K562 (cell line): ENCODE data around the gene DRAXIN. TPM values are rescaled to one million over a fixed set of nuclear protein-coding genes. Genes with fewer than 3 reads are reported as not detected.

ENCODE experiments used
- ASH1L ChIP-seq: fragments of 450-650 bp; IDR thresholded peaks from 2 replicates; pipeline ENCODE4 v1.6.1; 2018; ENCODE audit warnings: borderline replicate concordance, mild to moderate bottlenecking, low read depth; ENCODE audit not compliant: partially characterized antibody
- CSDE1 ChIP-seq, 2 experiments: fragments of 450-650 bp; IDR thresholded peaks; 2 replicates each; pipeline ENCODE4 v1.6.1; 2016; ENCODE audit warnings: mild to moderate bottlenecking in 1 of 2
- EGR1 ChIP-seq: fragments of 450-650 bp; conservative IDR thresholded peaks from 2 replicates; pipeline ENCODE4 v1.6.1; 2017; ENCODE audit warnings: mild to moderate bottlenecking
- FOXP1 ChIP-seq: sonication (generic); formaldehyde crosslinking; IDR thresholded peaks from 2 replicates; pipeline ENCODE4 v1.8.0; 2022; ENCODE audit warnings: mild to moderate bottlenecking, missing genetic modification reagents
- HCFC1 ChIP-seq: IDR thresholded peaks from 2 replicates; pipeline ENCODE4 v1.6.1; 2012; ENCODE audit warnings: low read depth, low read length, improper control_type of control experiment
- KHSRP ChIP-seq: fragments of 450-650 bp; IDR thresholded peaks from 2 replicates; pipeline ENCODE4 v1.6.1; 2017
- KLF6 ChIP-seq: fragments of 250-450 bp; sonication (Bioruptor Pico); IDR thresholded peaks from 2 replicates; pipeline ENCODE4 v1.4.0; 2020; ENCODE audit warnings: mild to moderate bottlenecking, moderate library complexity, borderline replicate concordance
- MED1 ChIP-seq: sonication (generic); formaldehyde crosslinking; IDR thresholded peaks from 2 replicates; pipeline ENCODE4 v1.8.1; 2023; ENCODE audit warnings: missing genetic modification reagents, borderline replicate concordance
- NCOA1 ChIP-seq: fragments of 450-650 bp; IDR thresholded peaks from 2 replicates; pipeline ENCODE4 v1.6.1; 2016; ENCODE audit warnings: low read depth
- PHB2 ChIP-seq: fragments of 450-650 bp; IDR thresholded peaks from 2 replicates; pipeline ENCODE4 v1.6.1; 2017; ENCODE audit warnings: low read depth
- RFX7 ChIP-seq: fragments of 250-450 bp; sonication (Bioruptor Pico); IDR thresholded peaks from 2 replicates; pipeline ENCODE4 v1.5.1; 2021; ENCODE audit warnings: mild to moderate bottlenecking
- TCF3 ChIP-seq: sonication (generic); formaldehyde crosslinking; IDR thresholded peaks from 2 replicates; pipeline ENCODE4 v1.4.0; 2020; ENCODE audit warnings: mild to moderate bottlenecking, missing genetic modification reagents
- TEAD2 ChIP-seq: fragments of 450-650 bp; IDR thresholded peaks from 2 replicates; pipeline ENCODE4 v1.6.1; 2016; ENCODE audit warnings: missing genetic modification characterization, control low read depth, missing compliant biosample characterization
- THRAP3 ChIP-seq: fragments of 450-650 bp; IDR thresholded peaks from 2 replicates; pipeline ENCODE4 v1.6.1; 2016; ENCODE audit warnings: mild to moderate bottlenecking, inconsistent platforms, borderline replicate concordance
- ZNF134 ChIP-seq: fragments of 250-450 bp; sonication (Bioruptor Pico); conservative IDR thresholded peaks from 2 replicates; pipeline ENCODE4 v1.4.0; 2020
- ZNF311 ChIP-seq: fragments of 250-450 bp; sonication (Bioruptor Pico); IDR thresholded peaks from 2 replicates; pipeline ENCODE4 v1.4.0; 2020; ENCODE audit warnings: mild to moderate bottlenecking, moderate library complexity
- ZNF347 ChIP-seq: fragments of 450-650 bp; formaldehyde crosslinking; IDR thresholded peaks from 2 replicates; pipeline ENCODE4 v1.4.0; 2020; ENCODE audit warnings: low read depth, mild to moderate bottlenecking, moderate library complexity
- ZNF561 ChIP-seq: fragments of 450-650 bp; formaldehyde crosslinking; conservative IDR thresholded peaks from 2 replicates; pipeline ENCODE4 v1.4.0; 2020; ENCODE audit warnings: mild to moderate bottlenecking, moderate library complexity
- ZNF75A ChIP-seq: fragments of 450-650 bp; formaldehyde crosslinking; IDR thresholded peaks from 2 replicates; pipeline ENCODE4 v1.4.0; 2020; ENCODE audit warnings: mild to moderate bottlenecking
- polyA plus RNA-seq, 8 experiments: library from polyadenylated mRNA; depleted of rRNA in 4 of 8; stranded (reverse) in 5 of 8; unstranded in 3 of 8; fragments of >200 nt; fragmentation: Nextera tagmentation in 2 of 8; fragmentation: Illumina TruSeq in 1 of 8; extraction: Ambion mirVana in 2 of 8; extraction: Trizol in 1 of 8; gene quantifications; 2 replicates each; pipeline versions ENCODE4 v1.2.1 to v1.2.3, GENCODE V29; 2011 to 2014; ENCODE audit warnings: inconsistent platforms in 1 of 8, missing spikeins in 1 of 8
- total RNA-seq, 7 experiments: library from RNA; depleted of rRNA in 6 of 7; stranded (reverse); fragments of >200 nt in 6 of 7; fragmentation: Illumina TruSeq in 2 of 7; extraction: Trizol in 2 of 7; gene quantifications; 2 replicates each; pipeline versions ENCODE4 v1.2.1 to v1.2.3, GENCODE V29; 2011 to 2021; ENCODE audit warnings: low replicate concordance in 1 of 7
- TF ChIP-seq, protein P1 (sequence below): IDR thresholded peaks from 2 replicates; pipeline ENCODE4 v1.6.1; 2011; ENCODE audit warnings: borderline replicate concordance, low read depth, mild to moderate bottlenecking, moderate library complexity, low read length; ENCODE audit not compliant: insufficient read depth, poor library complexity, severe bottlenecking
- TF ChIP-seq, protein P2 (sequence below): fragments of 250-450 bp; sonication (Bioruptor Pico); IDR thresholded peaks from 2 replicates; pipeline ENCODE4 v1.9.0; 2021; ENCODE audit warnings: mild to moderate bottlenecking
- TF ChIP-seq, protein P3 (sequence below): sonication (generic); IDR thresholded peaks from 2 replicates; pipeline ENCODE4 v1.6.1; 2016
- TF ChIP-seq, protein P4 (sequence below): fragments of 450-650 bp; IDR thresholded peaks from 2 replicates; pipeline ENCODE4 v1.6.1; 2016; ENCODE audit warnings: borderline replicate concordance
- TF ChIP-seq, protein P5 (sequence below): fragments of 450-650 bp; IDR thresholded peaks from 2 replicates; pipeline ENCODE4 v1.6.1; 2016

Gene DRAXIN
- total and polyA plus RNA-seq, 9 of the 15 experiments (the other 6 are each of a cell fraction or from before 2014, with no cell fraction given) = 0.01 to 0.04 (median 0.01) TPM; not detected in 6

DNA sequence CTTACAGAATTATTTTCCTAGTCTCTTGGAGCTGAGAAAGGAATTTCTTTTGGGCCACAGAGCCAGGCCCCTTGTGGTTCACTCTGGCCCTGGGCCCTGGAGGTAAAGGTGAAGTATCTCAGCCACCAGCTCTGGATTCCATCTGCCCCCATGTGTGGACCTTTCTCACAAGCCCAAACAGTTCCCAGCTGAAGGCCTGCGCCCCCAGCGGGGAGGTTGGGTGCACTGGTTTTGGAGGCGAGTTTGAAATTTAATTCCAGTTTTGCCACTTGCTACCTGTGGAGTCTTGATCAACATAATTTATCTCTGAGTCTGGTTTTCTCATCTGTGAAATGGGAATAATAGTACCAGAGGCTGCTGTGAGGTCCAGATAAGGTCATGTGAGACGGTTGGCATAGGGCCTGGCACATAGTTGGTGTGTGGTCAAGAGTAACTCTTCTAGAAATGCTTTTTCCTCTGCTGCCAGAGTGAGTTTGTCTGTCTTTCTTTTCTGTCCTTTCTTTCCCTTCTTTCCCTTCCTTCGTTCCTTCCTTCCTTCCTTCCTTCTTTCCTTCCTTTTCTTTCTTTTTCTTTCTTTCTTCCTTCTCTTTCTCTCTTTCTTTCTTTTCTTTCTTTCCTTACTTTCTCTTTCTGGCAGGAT, 50.5 kb downstream of the DRAXIN start (continued):
- 0 out of 2 replicates have a peak, but pooled peaks have one; percentile 27 for TF ChIP-seq HCFC1
- peak; percentile 43; the same call in 1 of the 2 replicates for TF ChIP-seq PHB2
- TF ChIP-seq ZNF561 = no peak
- no peak for TF ChIP-seq ZNF347 (CRISPR knock-in tag)
- TF ChIP-seq CSDE1 (IDR thresholded peaks at IDR 0.05) = 0 out of 4 replicates have a peak, but pooled peaks of 1 of the 2 experiments have one; percentile 59
- no peak for TF ChIP-seq ZNF75A
- TF ChIP-seq, protein P1, sequence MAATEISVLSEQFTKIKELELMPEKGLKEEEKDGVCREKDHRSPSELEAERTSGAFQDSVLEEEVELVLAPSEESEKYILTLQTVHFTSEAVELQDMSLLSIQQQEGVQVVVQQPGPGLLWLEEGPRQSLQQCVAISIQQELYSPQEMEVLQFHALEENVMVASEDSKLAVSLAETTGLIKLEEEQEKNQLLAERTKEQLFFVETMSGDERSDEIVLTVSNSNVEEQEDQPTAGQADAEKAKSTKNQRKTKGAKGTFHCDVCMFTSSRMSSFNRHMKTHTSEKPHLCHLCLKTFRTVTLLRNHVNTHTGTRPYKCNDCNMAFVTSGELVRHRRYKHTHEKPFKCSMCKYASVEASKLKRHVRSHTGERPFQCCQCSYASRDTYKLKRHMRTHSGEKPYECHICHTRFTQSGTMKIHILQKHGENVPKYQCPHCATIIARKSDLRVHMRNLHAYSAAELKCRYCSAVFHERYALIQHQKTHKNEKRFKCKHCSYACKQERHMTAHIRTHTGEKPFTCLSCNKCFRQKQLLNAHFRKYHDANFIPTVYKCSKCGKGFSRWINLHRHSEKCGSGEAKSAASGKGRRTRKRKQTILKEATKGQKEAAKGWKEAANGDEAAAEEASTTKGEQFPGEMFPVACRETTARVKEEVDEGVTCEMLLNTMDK = peak; percentile 77
- no peak for TF ChIP-seq ASH1L
- TF ChIP-seq, protein P2, sequence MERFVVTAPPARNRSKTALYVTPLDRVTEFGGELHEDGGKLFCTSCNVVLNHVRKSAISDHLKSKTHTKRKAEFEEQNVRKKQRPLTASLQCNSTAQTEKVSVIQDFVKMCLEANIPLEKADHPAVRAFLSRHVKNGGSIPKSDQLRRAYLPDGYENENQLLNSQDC (CRISPR knock-in tag) = no peak
- no peak for TF ChIP-seq ZNF311 (CRISPR knock-in tag)
- TF ChIP-seq FOXP1 (CRISPR knock-in tag) = no peak
- TF ChIP-seq RFX7 (CRISPR knock-in tag) = no peak
- TF ChIP-seq NCOA1 = 0 out of 2 replicates have a peak, but pooled peaks have one; percentile 22
- no peak for TF ChIP-seq KLF6
- TF ChIP-seq ZNF134 (CRISPR knock-in tag) = no peak
- no peak for TF ChIP-seq EGR1
- no peak for TF ChIP-seq TCF3 (CRISPR knock-in tag)
- TF ChIP-seq KHSRP = no peak
- 0 out of 2 replicates have a peak, but pooled peaks have one; percentile 56 for TF ChIP-seq THRAP3
- TF ChIP-seq, protein P3, sequence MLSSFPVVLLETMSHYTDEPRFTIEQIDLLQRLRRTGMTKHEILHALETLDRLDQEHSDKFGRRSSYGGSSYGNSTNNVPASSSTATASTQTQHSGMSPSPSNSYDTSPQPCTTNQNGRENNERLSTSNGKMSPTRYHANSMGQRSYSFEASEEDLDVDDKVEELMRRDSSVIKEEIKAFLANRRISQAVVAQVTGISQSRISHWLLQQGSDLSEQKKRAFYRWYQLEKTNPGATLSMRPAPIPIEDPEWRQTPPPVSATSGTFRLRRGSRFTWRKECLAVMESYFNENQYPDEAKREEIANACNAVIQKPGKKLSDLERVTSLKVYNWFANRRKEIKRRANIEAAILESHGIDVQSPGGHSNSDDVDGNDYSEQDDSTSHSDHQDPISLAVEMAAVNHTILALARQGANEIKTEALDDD = no peak
- TF ChIP-seq, protein P4, sequence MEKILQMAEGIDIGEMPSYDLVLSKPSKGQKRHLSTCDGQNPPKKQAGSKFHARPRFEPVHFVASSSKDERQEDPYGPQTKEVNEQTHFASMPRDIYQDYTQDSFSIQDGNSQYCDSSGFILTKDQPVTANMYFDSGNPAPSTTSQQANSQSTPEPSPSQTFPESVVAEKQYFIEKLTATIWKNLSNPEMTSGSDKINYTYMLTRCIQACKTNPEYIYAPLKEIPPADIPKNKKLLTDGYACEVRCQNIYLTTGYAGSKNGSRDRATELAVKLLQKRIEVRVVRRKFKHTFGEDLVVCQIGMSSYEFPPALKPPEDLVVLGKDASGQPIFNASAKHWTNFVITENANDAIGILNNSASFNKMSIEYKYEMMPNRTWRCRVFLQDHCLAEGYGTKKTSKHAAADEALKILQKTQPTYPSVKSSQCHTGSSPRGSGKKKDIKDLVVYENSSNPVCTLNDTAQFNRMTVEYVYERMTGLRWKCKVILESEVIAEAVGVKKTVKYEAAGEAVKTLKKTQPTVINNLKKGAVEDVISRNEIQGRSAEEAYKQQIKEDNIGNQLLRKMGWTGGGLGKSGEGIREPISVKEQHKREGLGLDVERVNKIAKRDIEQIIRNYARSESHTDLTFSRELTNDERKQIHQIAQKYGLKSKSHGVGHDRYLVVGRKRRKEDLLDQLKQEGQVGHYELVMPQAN = peak; percentile 43; the same call in 1 of the 2 replicates
- TF ChIP-seq, protein P5, sequence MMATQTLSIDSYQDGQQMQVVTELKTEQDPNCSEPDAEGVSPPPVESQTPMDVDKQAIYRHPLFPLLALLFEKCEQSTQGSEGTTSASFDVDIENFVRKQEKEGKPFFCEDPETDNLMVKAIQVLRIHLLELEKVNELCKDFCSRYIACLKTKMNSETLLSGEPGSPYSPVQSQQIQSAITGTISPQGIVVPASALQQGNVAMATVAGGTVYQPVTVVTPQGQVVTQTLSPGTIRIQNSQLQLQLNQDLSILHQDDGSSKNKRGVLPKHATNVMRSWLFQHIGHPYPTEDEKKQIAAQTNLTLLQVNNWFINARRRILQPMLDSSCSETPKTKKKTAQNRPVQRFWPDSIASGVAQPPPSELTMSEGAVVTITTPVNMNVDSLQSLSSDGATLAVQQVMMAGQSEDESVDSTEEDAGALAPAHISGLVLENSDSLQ = no peak
- no peak for TF ChIP-seq MED1 (CRISPR knock-in tag)
- no peak for TF ChIP-seq TEAD2 (tag)
